ENCODE data around the gene C1QTNF7.
A peak's percentile ranks its signal among the peaks of the same experiment; 100 is the strongest.

The C1QTNF7 gene, protein sequence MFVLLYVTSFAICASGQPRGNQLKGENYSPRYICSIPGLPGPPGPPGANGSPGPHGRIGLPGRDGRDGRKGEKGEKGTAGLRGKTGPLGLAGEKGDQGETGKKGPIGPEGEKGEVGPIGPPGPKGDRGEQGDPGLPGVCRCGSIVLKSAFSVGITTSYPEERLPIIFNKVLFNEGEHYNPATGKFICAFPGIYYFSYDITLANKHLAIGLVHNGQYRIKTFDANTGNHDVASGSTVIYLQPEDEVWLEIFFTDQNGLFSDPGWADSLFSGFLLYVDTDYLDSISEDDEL

DNA sequence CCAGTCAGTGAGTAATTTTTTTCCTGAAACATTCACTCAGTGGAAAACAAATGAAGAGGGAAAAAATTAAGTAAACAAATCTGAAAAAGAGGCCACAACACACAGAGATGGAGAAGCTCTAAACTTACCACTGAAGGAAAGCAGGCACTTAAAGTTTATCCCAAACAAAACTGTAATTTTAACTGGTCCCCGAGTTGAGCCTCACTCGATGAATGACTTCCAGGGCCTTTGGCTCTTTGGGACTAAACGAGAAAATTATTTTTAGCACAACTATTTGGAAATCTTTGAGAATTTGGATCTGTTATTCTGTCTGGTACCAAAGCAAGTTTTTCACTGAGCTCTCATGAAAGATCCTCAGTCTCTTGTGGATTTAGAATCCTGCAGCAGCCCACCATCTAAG is at the start of gene C1QTNF7:
Gene C1QTNF7 (plus strand): TSS at position 333 of the 400 bp plus-strand sequence. CDS start 7,711 bp downstream, outside the sequence.
- DNase-seq (ENCODE audit: low spot score): no peak

DNA sequence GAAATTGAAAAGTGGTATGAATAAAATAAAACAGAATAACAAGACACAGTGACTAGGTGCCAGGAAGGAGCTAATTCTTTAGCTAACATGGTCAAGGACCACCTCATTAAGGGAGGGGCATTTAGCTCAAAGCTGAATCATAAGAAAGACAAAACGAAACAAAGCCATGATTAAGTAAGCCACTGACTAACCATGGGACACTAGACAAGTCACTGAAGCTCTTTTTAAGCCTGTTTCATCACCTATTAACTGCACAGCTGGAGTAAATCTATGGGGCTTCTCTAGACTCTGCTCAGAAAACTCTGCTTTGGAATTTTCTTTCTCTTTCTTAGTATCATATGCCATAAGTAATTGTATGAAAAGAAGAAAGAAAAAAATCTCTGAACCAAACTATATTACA is 49.8 kb upstream of the C1QTNF7 start:
- DNase-seq (ENCODE audit: low spot score): no peak

DNA sequence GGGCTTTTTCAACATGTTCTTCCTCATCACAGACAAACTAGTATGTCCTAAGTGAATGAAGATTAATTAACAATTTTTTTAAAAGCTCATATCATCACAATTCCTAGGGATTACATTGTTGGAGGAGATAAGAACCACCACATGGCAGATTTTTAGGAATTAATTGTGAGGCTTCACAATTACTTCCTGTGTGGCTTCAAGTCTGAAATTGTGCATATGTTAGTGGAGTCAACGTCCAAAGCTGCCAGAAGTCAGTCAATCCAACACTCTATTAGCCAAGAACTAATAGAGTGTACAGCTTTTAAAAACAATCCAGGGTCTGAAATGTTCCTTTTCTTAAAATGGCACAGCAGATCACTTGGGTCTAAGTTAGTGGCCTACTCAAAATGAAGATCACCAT is 49.3 kb upstream of the C1QTNF7 start:
- no peak for DNase-seq (ENCODE audit: low spot score)

DNA sequence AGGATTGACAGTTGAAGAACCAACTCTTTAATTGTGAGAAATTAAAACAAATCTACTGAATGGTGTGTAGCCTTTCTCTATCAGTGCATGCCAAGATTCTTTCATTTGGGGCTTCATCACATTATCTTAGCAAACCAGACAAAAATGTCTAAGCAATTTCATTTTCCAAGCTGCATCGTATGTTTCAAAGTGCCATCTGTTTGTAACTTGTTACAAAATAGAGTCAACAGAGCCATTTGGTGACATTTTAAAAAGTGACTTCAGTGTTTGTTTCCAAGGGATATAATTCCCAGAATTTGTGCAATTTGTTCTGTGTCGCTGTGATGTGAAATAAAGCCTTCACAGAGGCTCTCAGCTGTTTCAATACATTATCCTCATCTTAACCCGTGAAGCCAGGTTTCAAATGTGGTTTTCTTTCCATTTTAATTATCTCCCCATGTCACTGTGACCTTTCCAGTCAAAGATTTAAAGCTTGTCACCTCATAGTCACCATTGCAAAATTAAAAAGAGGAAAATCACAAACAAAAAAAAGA is 46.0 kb upstream of the C1QTNF7 start:
- no peak for DNase-seq (ENCODE audit: low spot score)

DNA sequence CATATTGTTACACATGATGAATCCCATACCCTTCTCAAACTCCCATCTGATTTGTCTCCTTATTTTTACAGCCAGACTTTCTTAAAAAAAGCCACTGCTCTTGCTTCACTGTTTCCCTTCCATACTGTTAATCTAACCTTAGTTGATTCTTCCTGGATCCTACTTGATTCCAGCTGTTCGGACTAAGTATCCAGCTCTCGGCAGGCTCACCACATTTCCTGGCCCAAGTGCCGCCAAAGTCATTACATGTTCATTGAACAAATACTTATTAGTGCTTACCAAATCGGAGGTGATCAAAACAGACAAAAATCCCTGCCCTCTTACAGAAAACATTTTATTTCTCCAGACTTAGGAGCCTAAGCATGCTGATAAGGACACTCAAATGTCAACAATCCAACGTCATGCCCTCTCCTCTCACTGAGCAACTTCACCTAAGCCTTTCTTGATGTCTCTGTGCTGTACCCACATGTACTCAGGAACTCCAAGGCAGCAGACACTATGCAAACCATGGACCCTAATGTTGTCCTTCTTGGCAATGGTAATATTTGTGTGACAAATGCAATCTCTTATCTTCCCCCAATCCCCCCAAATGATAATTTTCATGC is 45.1 kb upstream of the C1QTNF7 start:
- no peak for DNase-seq (ENCODE audit: low spot score)

DNA sequence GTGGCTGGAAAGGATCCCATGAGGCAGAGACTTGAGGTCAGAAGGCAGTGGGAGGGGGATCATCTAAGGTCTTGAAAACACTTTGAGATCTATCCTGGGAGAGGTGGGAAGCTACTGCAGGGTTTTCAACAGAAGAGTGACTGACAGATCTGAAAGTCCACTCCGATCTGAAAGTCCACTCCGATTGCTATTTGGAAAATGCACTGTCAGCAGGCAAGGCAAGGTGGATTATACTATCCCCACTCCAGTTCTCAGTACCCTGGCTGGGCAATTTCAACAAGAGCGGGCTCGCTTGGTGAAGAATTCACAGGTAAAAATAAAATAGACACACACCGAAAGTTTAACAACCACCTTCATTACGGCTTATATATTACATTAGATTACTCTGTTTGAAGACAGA is 42.3 kb upstream of the C1QTNF7 start:
- no peak for DNase-seq (ENCODE audit: low spot score)

DNA sequence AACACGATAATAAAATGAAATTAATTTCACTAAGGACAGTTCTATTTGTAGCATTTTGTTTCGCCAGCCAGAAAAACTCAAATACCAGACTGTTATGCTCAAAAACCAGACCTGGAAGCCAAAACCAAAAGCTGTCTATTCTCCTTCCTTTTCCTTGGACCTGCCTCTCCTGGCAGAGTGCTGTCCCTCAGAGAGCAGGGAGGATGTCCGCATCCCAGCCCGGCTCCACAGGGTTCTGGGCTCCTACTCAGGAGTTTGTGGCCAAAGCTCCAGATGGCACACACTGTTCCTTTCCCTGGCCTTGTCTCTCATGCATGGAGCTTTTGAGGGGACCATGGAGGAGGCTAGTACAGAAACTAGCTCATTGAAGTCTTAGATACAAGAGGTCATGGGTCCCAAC is 41.9 kb upstream of the C1QTNF7 start:
- no peak for DNase-seq (ENCODE audit: low spot score)

DNA sequence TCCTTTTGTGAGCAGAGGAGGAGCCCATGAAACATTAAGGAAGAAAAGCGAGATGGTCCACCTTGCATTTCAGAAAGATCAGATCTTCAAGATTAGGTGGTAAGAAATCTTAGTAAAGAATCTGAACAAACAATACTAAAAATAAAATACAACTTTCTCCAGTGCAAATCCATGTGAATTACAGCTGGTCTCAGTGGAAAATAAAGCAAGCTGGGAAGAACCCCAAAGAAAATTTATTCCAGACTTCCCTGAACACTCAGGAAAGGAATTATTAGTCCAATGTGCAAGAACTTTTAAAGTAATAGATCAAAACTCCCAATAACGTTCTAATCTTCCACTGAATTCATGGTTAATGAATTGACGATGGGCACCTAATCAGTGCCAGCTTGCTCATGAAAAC is 37.3 kb upstream of the C1QTNF7 start:
- no peak for DNase-seq (ENCODE audit: low spot score)

DNA sequence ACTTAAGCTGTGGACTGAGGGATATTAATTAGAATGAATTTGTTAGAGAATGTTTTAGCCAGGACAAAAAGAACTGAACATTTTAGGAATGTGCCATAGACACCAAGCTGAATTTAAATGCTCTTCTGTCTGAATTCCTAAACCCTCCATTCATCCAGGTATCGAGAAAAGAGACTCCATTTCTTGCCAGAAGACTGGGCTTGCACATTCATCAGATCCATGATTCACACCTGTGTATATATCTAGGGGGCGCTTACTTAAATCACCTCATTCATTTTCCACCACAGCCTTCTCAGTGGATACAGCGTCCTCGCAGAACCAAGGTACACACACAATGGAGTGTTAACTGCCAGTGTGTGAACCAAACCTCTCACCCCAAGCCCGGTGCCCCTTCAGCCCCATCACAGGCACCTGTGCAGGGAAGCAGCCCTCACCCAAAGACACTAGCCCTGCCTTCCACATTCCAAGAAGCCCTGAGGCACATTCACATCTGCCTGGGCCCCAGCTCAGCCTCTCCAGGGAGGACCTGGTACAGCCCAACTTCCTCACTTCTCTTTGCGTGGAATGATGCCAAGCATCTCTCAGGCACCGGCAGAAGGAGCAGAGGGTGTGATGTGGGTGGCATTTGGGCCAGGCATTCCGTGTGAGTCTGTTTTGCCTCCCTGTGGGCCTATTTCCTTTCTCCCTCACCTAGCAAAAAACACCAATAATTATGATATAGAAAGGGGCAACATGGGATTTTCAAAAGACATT is 35.6 kb upstream of the C1QTNF7 start:
- DNase-seq (ENCODE audit: low spot score): no peak

DNA sequence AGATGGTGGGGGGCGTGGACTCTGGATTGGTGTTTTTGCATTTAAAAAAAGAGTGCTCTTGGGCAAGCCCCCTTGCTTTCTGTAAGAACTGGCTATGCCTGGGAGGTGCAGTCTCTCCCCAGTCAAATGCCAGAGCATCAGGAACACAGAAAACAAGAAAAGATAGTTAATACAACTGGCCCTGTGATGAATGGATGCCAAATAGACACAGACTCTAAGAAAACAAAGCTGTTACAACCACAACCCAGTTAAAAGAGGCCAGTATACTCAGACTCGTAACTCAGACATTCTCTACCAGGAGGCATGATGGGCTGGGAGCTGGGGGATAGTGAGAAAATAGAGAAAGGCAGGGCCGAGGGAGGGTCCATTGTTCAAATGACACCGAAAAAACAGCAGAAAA is 32.5 kb upstream of the C1QTNF7 start:
- DNase-seq (ENCODE audit: low spot score): no peak

DNA sequence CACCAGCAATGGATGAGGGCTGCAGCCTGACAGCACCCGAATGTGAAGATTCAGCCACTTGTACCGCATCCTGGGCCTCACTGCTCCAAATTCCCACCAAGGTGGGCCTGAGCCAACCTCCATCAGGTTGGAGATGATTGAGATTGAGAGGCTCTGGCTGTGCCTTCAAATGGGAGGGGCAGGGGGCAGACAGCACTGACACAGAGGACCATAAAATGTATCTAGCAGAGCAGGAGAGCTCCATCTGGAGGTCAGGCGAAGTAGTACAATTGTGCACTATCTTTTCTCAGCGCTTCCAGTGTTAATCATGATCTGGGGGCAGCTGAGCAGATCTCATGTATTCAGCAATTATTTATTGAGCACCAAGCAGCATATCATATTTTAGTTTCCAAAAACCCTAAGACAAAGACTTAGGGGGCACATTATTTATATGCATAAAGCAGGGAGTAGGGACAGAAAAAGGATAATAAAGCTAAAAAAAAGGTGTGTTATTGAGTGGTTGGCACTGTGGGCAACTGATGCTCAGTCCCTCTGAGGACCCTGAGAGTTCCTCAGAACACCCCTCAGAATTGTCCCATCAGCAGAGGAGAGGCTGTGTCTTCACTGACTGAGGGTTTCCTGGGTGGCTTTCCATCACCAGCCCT is 31.6 kb upstream of the C1QTNF7 start:
- peak; percentile 38 for DNase-seq (ENCODE audit: low spot score)

DNA sequence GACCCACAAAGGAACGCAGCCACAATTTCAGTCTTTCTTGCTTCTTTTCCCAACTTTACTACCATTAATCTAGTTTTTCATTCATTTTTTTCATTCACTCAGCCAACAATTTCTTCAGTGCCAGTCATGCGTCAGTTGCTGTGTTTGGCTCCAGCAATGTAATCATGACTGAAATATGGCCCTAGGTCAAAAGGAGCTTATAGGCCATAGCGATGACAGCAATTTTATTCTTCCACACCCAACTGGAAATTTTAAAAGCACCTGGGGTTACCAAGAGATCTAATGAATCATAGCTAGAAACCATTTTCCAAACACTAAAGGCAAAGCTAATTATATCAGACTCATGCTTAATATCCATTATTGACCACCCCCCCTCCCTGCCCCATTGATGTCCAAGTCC is 29.8 kb upstream of the C1QTNF7 start:
- DNase-seq (ENCODE audit: low spot score): no peak

DNA sequence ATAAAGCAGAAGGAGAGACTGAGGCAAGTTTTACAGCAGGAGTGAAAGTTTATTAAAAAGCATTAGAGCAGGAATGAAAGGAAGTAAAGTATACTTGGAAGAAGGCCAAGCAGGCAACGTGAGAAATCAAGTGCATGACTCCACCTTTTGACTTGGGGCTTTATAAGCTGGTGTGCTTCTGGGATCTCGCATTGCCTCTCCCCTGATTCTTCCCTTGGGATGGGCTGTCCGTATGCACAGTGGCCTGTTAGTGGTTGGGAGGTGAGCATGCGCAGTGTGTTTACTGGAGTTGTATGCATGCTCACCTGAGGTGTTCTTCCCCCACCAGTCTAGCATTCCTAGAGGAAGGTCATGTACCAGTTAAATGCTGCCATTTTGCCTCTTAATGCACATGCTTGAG is 29.1 kb upstream of the C1QTNF7 start:
- DNase-seq (ENCODE audit: low spot score): no peak

DNA sequence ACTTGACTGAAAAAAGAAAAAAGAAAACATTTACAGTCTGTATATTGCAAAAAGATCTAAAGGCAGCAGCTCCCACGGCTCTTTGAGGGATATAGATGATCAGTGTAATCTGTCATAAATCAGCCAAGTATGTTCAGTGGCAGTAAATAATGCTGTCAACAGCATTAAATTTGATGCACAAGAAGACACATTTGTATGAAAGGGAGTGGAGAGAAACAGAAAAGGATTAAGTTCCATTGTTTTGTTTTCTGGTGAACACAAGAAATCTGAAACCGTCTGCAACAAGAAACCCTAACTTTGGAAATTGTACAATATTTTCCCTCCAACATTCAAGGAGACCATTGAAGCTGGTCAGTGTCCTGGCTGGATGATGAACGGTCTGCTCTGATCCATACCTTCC is 27.6 kb upstream of the C1QTNF7 start:
- no peak for DNase-seq (ENCODE audit: low spot score)

DNA sequence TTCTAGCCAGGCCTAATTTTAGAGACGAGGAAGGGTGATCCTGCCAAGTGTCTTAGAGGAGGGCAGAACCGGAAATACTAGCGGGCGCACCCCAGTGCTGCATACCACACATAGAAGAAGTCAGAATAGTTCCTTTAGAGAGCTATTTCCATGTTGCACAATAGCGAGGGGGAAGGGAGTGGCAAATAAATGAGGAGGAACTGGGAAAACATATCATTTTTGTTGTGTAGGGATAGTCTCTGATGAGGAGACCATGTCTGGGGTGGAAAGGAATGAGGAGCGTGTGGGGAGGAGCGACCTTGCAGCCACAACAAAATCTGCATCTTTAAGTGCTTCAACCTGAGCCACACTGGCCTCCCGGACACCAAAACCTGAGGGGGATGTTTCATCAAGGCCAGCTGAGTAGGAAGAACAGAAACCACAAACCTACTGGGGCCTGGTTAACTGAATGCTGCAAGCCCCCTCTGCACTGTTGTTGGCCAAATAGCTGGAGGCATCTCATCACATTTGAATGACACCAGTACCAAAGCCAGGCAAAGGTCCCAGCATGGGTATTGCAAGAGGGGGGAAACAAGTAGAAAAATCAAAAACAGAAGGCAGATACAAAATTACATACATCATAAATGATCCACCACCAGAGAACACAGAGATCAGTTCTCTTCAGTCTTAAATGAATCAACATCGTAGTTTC is 26.7 kb upstream of the C1QTNF7 start:
- no peak for DNase-seq (ENCODE audit: low spot score)

DNA sequence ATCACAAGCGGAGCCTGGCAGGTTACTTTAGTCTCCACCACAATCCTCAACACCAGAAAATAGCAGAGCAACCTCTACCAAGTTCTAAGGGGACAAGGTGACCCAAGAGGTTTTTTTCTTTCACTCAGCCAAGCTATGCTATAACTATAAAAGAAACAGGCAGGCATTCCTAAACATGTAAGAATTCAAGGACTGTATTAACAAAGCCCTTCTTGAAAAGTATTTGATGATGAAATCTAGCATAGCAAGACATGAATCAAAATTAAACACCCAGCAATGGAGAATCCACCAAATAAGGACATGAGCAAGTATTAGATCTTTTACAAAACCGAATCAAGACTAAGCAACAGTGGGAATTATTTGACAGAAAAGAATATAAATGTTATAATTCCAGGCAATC is 25.7 kb upstream of the C1QTNF7 start:
- no peak for DNase-seq (ENCODE audit: low spot score)

DNA sequence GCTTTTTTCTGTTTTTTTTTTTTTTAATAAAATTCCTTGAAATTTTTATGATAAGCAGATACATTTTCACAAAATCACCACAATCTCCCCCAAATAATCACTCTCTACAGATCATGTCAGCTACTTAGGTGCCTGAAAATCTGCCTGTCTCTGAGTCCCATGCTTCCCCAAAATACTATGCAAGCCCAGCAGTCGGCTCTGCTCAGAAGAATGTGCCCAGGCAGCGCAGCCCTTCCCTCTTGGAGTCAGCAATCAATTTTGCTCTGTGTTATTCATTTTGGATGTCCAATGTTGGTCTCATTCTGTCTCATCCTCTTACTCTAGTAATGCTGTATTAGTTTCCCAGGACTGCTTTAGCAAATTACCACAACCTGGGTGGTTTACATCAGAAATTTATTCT is 24.9 kb upstream of the C1QTNF7 start:
- DNase-seq (ENCODE audit: low spot score): no peak

DNA sequence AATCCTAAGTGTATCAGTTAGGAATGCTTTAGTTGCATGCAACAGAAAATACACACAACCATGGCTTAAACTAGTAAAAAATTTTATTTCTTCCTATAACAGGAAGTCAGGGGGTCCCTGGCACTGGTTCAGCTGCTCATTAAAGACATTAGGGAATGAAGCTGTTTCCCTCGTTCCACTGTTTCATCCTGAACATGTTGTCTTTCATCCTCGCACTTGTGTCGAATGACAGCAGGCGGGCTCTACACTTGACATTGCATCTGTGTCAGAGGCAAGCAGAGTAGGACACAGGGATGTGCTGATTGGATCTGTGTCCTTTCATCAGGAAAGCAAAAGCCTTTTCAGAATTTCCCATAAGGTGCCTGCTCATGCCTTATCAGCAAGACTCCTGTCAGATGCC is 22.8 kb upstream of the C1QTNF7 start:
- DNase-seq (ENCODE audit: low spot score): no peak

DNA sequence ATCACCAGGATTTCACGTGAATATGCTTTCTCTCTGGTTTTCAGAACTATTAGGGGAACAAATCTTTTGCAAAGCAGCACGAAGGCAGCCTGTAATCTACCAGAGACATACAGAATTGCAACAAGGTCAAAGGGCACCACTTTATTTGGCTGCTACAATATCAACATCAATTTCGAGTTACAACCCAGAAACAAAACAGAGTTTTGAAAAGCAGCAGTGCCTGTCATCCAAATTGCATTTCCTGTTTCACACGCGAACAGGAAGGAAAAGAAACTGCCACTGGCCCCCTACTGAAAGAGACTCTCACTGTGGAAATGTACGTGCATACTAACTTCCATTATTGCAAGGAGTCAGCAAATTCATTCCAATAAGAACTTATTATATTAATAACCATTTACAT is 17.1 kb upstream of the C1QTNF7 start:
- no peak for DNase-seq (ENCODE audit: low spot score)

DNA sequence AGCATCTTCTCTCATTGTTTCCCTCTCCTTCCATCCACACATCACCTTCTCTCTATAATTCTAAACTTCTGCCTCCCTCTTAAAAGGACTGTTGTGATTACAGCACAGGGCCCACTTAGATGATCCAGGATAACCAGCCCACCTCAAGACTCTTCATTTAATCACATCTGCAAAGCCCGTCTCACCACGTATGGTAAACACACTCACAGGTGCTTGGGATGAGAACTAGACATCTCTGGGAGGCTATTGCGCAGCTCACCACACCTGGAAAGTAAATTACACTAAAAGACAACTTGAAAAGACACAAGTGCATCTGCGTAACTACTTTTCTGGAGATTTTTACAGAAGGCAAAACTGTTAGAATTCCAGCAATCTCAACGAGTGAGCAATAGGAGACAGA is 15.4 kb upstream of the C1QTNF7 start:
- DNase-seq (ENCODE audit: low spot score): no peak

DNA sequence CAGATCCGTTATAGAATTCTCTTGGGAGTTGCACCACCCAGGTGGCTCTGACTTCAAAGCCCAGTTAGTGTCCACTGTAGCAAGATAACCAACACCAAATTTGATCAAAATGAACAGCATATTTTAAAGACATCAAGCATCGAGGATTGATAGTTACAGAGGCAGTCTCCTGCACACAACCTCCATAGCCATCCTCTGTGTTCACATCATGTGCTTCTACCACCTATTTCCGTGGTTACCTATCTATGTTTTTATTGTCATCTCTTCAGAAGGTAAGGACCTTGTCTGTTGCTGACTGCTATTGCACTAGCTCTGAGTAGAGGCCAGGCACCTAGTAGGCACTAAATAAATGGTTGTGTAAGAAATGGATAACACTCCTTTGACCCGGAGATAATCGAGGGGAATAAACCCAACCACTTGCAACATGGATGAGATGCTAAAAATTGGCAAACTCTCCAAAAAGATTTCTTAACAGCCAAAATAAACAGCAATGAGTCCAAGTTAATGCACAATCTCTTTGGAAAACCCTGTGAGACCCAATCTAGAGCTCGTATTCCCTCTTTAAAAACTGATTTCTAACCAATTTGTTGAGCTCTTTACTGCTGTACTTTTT is 14.7 kb upstream of the C1QTNF7 start:
- DNase-seq (ENCODE audit: low spot score): no peak

DNA sequence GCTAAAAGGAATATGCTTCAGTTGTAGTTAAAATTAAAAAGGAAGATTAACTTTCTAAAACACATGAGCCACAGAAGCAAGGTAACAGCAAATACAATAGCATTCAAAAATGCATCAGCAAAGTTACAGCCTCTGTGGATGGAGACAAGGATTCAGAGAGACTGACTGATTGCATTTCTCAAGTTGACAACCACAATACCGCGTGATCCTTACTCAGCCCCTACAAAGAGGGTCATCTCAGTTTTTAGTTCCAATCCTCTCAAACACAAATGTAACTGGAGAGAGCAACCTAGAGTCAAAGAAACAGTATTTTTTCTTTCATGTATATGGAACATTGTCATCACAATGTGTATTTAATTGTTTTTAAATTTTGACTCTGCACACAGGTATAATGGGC is 14.2 kb upstream of the C1QTNF7 start:
- DNase-seq (ENCODE audit: low spot score): no peak

Measured in hematopoietic multipotent progenitor cell treated with erythropoietin and hydrocortisone succinate and interleukin-3 and kit ligand, for 15 days (in vitro differentiated cells).